ENCODE measurements around the gene QTRT2.

Gene QTRT2

DNA sequence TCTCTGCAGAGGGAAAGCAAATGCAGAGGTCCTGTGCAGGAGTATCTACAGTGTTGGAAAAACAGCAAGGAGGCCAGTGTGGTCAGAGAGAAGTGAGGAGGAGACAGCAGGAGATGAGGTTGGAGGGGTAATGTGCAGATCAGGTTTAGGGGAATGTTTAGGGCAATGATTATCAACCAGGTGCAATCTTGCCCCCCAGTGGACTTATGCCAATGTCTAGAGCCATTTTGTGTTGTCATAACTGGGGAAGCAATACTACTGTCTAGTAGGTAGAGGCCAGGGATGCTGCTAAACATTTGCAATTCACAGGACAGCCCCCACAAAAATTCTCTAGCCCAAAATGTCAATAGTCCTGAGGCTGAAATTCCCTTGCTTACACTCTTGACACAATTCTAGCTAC is 13.3 kb upstream of the QTRT2 start:
- no peak overlapping the region for H3K4me3 ChIP-seq (ENCODE audit: control insufficient read depth, low read depth, low read length)
- TF ChIP-seq, protein P1, sequence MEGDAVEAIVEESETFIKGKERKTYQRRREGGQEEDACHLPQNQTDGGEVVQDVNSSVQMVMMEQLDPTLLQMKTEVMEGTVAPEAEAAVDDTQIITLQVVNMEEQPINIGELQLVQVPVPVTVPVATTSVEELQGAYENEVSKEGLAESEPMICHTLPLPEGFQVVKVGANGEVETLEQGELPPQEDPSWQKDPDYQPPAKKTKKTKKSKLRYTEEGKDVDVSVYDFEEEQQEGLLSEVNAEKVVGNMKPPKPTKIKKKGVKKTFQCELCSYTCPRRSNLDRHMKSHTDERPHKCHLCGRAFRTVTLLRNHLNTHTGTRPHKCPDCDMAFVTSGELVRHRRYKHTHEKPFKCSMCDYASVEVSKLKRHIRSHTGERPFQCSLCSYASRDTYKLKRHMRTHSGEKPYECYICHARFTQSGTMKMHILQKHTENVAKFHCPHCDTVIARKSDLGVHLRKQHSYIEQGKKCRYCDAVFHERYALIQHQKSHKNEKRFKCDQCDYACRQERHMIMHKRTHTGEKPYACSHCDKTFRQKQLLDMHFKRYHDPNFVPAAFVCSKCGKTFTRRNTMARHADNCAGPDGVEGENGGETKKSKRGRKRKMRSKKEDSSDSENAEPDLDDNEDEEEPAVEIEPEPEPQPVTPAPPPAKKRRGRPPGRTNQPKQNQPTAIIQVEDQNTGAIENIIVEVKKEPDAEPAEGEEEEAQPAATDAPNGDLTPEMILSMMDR (IDR thresholded peaks at IDR 0.05; ENCODE audit: control insufficient read depth, insufficient read depth, low read depth, low read length, missing control alignments): no peak

GRCh38 chr3:114052216-114052615 is 4.3 kb upstream of the QTRT2 start:
- DNase-seq (ENCODE audit: low read depth): no peak
- TF ChIP-seq, protein P1 (IDR thresholded peaks at IDR 0.05; ENCODE audit: control insufficient read depth, insufficient read depth, low read depth, low read length, missing control alignments): no peak
- no peak overlapping the region for H3K4me3 ChIP-seq (ENCODE audit: control insufficient read depth, low read depth, low read length)

More for the DNA sequence above, 13.3 kb upstream of the QTRT2 start:
- no peak for DNase-seq (ENCODE audit: low read depth)

GRCh38 chr3:114057011-114057347 is 442 bp downstream of the QTRT2 start:
- H3K4me3 ChIP-seq (ENCODE audit: control insufficient read depth, low read depth, low read length): peak overlapping the region; percentile 96
- TF ChIP-seq, protein P1 (IDR thresholded peaks at IDR 0.05; ENCODE audit: control insufficient read depth, insufficient read depth, low read depth, low read length, missing control alignments): no peak
- no peak for DNase-seq (ENCODE audit: low read depth)

DNA sequence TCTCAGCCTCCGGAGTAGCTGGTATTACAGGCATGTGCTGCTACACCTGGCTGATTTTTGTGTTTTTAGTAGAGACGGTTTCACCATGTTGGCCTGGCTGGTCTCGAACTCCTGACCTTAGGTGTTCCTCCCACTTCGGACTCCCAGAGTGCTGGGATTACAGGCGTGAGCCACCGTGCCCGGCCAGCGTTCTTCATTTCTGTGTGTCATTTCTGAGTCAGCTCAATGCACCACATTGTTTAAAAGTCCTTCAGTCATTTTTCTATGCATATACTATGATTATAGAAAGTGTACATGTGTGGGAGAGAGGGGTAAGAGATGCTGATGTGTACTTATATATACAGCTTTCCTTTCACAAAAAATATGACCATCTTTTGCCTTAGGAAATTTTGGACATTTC is 2.1 kb downstream of the QTRT2 start:
- TF ChIP-seq, protein P1 (IDR thresholded peaks at IDR 0.05; ENCODE audit: control insufficient read depth, insufficient read depth, low read depth, low read length, missing control alignments): no peak
- no peak for DNase-seq (ENCODE audit: low read depth)
- H3K4me3 ChIP-seq (ENCODE audit: control insufficient read depth, low read depth, low read length): no peak overlapping the region

- DNase-seq (ENCODE audit: low read depth): no peak
- no peak overlapping the region for H3K4me3 ChIP-seq (ENCODE audit: control insufficient read depth, low read depth, low read length)
- TF ChIP-seq, protein P1 (IDR thresholded peaks at IDR 0.05; ENCODE audit: control insufficient read depth, insufficient read depth, low read depth, low read length, missing control alignments): no peak
These were observed 4.5 kb downstream of the QTRT2 start for GRCh38 chr3:114060906-114061655.

- DNase-seq (ENCODE audit: low read depth): no peak
- no peak overlapping the region for H3K4me3 ChIP-seq (ENCODE audit: control insufficient read depth, low read depth, low read length)
- TF ChIP-seq, protein P1 (IDR thresholded peaks at IDR 0.05; ENCODE audit: control insufficient read depth, insufficient read depth, low read depth, low read length, missing control alignments): no peak
These were observed 11.3 kb downstream of the QTRT2 start for GRCh38 chr3:114067804-114068203.
